ENCODE data around the gene RUSC2.

RUSC2 gene

DNA sequence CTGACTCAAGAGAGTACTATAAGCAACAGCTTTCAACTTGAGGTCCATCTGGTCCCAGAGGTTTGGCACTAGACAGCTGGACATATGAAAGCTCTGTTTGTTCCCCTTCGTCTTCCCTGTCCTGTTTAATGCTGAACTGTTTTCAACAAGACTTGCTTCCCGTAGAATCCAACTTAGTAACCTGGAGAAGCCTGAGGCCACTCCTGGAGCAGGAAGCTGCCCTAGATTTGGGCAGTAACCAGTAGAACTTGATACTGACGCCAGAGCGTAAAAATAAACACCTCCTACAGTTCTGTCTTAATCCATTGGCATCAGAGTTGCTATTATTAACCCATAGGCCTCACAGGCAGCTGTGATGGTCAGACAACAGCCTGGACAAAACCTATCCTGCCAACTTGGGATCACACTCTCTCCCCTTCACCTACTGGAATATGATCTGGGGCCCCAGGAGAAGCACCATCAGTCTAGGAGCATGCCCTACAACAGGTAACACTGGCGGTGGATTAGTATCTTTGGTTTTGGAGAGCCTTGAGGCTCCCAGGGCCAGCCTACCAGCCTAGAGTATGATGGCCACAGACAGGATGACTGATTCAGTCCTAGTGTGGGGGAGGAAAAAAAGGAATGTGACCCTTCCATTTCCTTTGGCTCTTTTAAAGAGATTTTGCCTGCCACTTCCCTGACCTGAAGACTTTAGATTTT is 29.2 kb downstream of the RUSC2 start:
- TF ChIP-seq CTCF (IDR thresholded peaks at IDR 0.05; ENCODE audit: borderline replicate concordance, extremely low read depth, low read length, poor library complexity, severe bottlenecking) (no peak), EZH2 (IDR thresholded peaks at IDR 0.05; ENCODE audit: borderline replicate concordance, low read depth, low read length, severe bottlenecking) (no peak)
- no peak overlapping the region for H3K27ac ChIP-seq (ENCODE audit: low read length)
- no peaks in the 10 kb centered on the region for H3K9me3 ChIP-seq (ENCODE audit: insufficient read depth, low read length, severe bottlenecking)
- no peaks in the 10 kb centered on the region for H3K79me2 ChIP-seq (ENCODE audit: insufficient read depth, low read length)
- H3K36me3 ChIP-seq (ENCODE audit: insufficient read depth, low read length), result no peaks in the 10 kb centered on the region
- ATAC-seq (ENCODE audit: insufficient read depth, low read depth) (no peak), DNase-seq (no peak)
- peaks cover under 1% of the 10 kb centered on the region for H3K27me3 ChIP-seq (ENCODE audit: insufficient read depth, low read length, poor library complexity)
- H3K4me2 ChIP-seq (ENCODE audit: insufficient read depth, low read length), result no peak overlapping the region
- no peak overlapping the region for H3K4me3 ChIP-seq (ENCODE audit: low read depth in 1 of 2, low read length in 2 of 2)
- no peaks in the 10 kb centered on the region for H3K4me1 ChIP-seq (ENCODE audit: insufficient read depth, low read length)
- no peak overlapping the region for H3K9ac ChIP-seq (ENCODE audit: low read depth, low read length)
- H4K20me1 ChIP-seq (ENCODE audit: insufficient read depth, low read length), result no peaks in the 10 kb centered on the region
- H2AFZ ChIP-seq (ENCODE audit: low read depth, low read length), result no peak overlapping the region

DNA sequence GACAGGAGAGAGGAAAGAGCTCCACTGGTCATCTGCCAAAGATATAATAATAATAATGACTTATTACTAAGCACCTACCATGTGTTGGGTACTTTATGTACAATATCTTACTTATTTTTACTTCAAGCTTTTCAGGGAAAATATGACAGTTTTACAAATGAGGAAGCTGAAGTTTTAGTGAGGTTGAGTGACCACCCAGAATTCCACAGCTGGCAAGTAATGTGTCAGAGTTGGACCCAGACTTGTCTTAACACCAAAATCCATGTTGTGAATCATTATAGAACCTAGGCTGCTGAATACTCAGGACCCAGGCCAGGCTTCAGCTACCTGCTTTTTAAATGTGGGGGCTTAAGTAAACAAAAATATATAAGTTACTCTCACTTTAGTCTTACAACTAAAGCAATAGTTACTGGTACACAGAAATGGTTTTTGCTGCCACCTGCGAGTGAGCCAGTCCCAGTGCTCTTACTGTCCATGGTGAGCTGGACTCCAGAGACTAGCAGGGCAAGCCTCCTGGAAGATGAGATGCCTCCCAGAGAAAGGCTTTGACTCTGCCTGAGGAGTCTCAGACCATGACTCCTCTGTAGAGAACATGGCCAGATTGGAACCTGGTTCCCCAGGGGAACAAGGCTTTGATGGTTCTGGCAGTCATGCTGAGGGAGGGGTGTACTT is 29.9 kb downstream of the RUSC2 start:
- Histone ChIP-seq H4K20me1 (ENCODE audit: insufficient read depth, low read length) (no peaks in the 10 kb centered on the region), H3K4me2 (ENCODE audit: insufficient read depth, low read length) (no peak overlapping the region), H3K79me2 (ENCODE audit: insufficient read depth, low read length) (no peaks in the 10 kb centered on the region), H3K27me3 (ENCODE audit: insufficient read depth, low read length, poor library complexity) (no peaks in the 10 kb centered on the region), H2AFZ (ENCODE audit: low read depth, low read length) (no peak overlapping the region), H3K9me3 (ENCODE audit: insufficient read depth, low read length, severe bottlenecking) (no peaks in the 10 kb centered on the region), H3K9ac (ENCODE audit: low read depth, low read length) (no peak overlapping the region), H3K4me1 (ENCODE audit: insufficient read depth, low read length) (no peaks in the 10 kb centered on the region), H3K4me3 (ENCODE audit: low read depth in 1 of 2, low read length in 2 of 2) (no peak overlapping the region), H3K36me3 (ENCODE audit: insufficient read depth, low read length) (no peaks in the 10 kb centered on the region), H3K27ac (ENCODE audit: low read length) (no peak overlapping the region)
- DNase-seq, result no peak
- TF ChIP-seq EZH2 (IDR thresholded peaks at IDR 0.05; ENCODE audit: borderline replicate concordance, low read depth, low read length, severe bottlenecking), result no peak
- TF ChIP-seq CTCF (IDR thresholded peaks at IDR 0.05; ENCODE audit: borderline replicate concordance, extremely low read depth, low read length, poor library complexity, severe bottlenecking), result no peak
- no peak for ATAC-seq (ENCODE audit: insufficient read depth, low read depth)

GRCh38 chr9:35520364-35520710 is 30.4 kb downstream of the RUSC2 start:
- Histone ChIP-seq H3K27me3 (ENCODE audit: insufficient read depth, low read length, poor library complexity) (no peaks in the 10 kb centered on the region), H3K4me3 (ENCODE audit: low read depth in 1 of 2, low read length in 2 of 2) (no peak overlapping the region), H3K4me2 (ENCODE audit: insufficient read depth, low read length) (no peak overlapping the region), H3K36me3 (ENCODE audit: insufficient read depth, low read length) (no peaks in the 10 kb centered on the region), H4K20me1 (ENCODE audit: insufficient read depth, low read length) (no peaks in the 10 kb centered on the region), H3K9me3 (ENCODE audit: insufficient read depth, low read length, severe bottlenecking) (no peaks in the 10 kb centered on the region), H3K9ac (ENCODE audit: low read depth, low read length) (no peak overlapping the region), H2AFZ (ENCODE audit: low read depth, low read length) (no peak overlapping the region), H3K79me2 (ENCODE audit: insufficient read depth, low read length) (no peaks in the 10 kb centered on the region), H3K4me1 (ENCODE audit: insufficient read depth, low read length) (no peaks in the 10 kb centered on the region), H3K27ac (ENCODE audit: low read length) (no peak overlapping the region)
- TF ChIP-seq EZH2 (IDR thresholded peaks at IDR 0.05; ENCODE audit: borderline replicate concordance, low read depth, low read length, severe bottlenecking) (no peak), CTCF (IDR thresholded peaks at IDR 0.05; ENCODE audit: borderline replicate concordance, extremely low read depth, low read length, poor library complexity, severe bottlenecking) (no peak)
- DNase-seq (no peak), ATAC-seq (ENCODE audit: insufficient read depth, low read depth) (no peak)

Measured in DND-41 (cell line).